Measurements from ENCODE around the gene AGMO.

AGMO gene

GRCh38 chr7:15411019-15411418 lies 150.8 kb downstream of the AGMO start:
- Histone ChIP-seq H3K9me3 (ENCODE audit: control insufficient read depth in 1 of 2, low read length in 2 of 2) (no peaks in the 10 kb centered on the region), H3K27me3 (ENCODE audit: control insufficient read depth in 1 of 2, insufficient read depth in 2 of 2, low read length in 2 of 2) (no peaks in the 10 kb centered on the region), H3K36me3 (ENCODE audit: control insufficient read depth in 1 of 2, insufficient read depth in 2 of 2, low read length in 2 of 2) (no peaks in the 10 kb centered on the region), H3K4me1 (ENCODE audit: control insufficient read depth in 1 of 2, insufficient read depth in 2 of 2, low read length in 2 of 2) (no peaks in the 10 kb centered on the region), H3K4me3 (ENCODE audit: low read depth in 1 of 2, low read length in 2 of 2) (no peak overlapping the region), H3K9ac (ENCODE audit: low read depth in 1 of 2, low read length in 2 of 2) (no peak overlapping the region), H3K27ac (ENCODE audit: low read depth, low read length) (no peak overlapping the region)

GRCh38 chr7:15407910-15408309 lies 153.9 kb downstream of the AGMO start:
- H3K4me3 ChIP-seq (ENCODE audit: low read depth in 1 of 2, low read length in 2 of 2), result no peak overlapping the region
- H3K27ac ChIP-seq (ENCODE audit: low read depth, low read length), result no peak overlapping the region
- no peaks in the 10 kb centered on the region for H3K4me1 ChIP-seq (ENCODE audit: control insufficient read depth in 1 of 2, insufficient read depth in 2 of 2, low read length in 2 of 2)
- H3K9me3 ChIP-seq (ENCODE audit: control insufficient read depth in 1 of 2, low read length in 2 of 2), result no peaks in the 10 kb centered on the region
- no peaks in the 10 kb centered on the region for H3K27me3 ChIP-seq (ENCODE audit: control insufficient read depth in 1 of 2, insufficient read depth in 2 of 2, low read length in 2 of 2)
- H3K9ac ChIP-seq (ENCODE audit: low read depth in 1 of 2, low read length in 2 of 2), result no peak overlapping the region
- H3K36me3 ChIP-seq (ENCODE audit: control insufficient read depth in 1 of 2, insufficient read depth in 2 of 2, low read length in 2 of 2), result no peaks in the 10 kb centered on the region

DNA sequence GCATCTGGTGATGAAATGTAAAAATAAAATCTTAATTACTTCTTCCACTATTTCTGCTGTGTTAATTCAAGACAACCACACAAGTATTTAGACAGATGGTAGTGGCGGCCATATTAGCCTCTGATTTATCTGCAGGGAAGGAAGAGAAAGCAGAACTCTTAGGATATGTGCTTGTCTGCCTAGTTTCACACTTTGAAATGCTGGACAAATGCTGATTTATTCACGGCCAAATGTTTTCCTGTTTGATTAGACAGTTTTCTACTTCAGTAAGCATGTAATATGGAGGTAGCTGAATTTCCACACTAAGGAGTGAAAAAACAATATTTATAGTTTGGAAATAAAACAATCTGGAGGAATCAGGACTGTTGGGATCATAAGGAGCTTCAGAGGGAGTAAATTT lies 158.1 kb downstream of the AGMO start:
- Histone ChIP-seq H3K36me3 (ENCODE audit: control insufficient read depth in 1 of 2, insufficient read depth in 2 of 2, low read length in 2 of 2) (no peaks in the 10 kb centered on the region), H3K9ac (ENCODE audit: low read depth in 1 of 2, low read length in 2 of 2) (no peak overlapping the region), H3K4me1 (ENCODE audit: control insufficient read depth in 1 of 2, insufficient read depth in 2 of 2, low read length in 2 of 2) (no peaks in the 10 kb centered on the region), H3K27ac (ENCODE audit: low read depth, low read length) (no peak overlapping the region), H3K4me3 (ENCODE audit: low read depth in 1 of 2, low read length in 2 of 2) (no peak overlapping the region), H3K9me3 (ENCODE audit: control insufficient read depth in 1 of 2, low read length in 2 of 2) (no peaks in the 10 kb centered on the region), H3K27me3 (ENCODE audit: control insufficient read depth in 1 of 2, insufficient read depth in 2 of 2, low read length in 2 of 2) (no peaks in the 10 kb centered on the region)

DNA sequence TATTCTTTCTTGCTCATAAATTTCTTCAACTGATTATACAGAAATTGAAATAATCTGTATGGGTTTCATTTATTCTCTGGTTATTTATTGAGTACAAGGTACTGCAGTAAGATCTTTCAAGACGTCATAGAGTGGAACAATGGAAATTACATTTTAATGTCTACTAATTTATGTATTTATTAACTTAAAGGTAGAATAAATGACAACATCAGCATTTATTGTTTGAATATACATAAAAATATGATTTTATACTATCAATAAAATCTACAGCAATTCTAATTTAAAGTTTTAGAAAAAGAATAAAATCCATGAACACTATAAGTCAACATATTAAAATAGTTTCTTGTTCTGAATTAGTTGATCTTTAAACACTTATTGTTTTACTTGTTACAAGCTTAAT lies 158.5 kb downstream of the AGMO start:
- Histone ChIP-seq H3K9me3 (ENCODE audit: control insufficient read depth in 1 of 2, low read length in 2 of 2) (no peaks in the 10 kb centered on the region), H3K4me3 (ENCODE audit: low read depth in 1 of 2, low read length in 2 of 2) (no peak overlapping the region), H3K27ac (ENCODE audit: low read depth, low read length) (no peak overlapping the region), H3K9ac (ENCODE audit: low read depth in 1 of 2, low read length in 2 of 2) (no peak overlapping the region), H3K36me3 (ENCODE audit: control insufficient read depth in 1 of 2, insufficient read depth in 2 of 2, low read length in 2 of 2) (no peaks in the 10 kb centered on the region), H3K4me1 (ENCODE audit: control insufficient read depth in 1 of 2, insufficient read depth in 2 of 2, low read length in 2 of 2) (no peaks in the 10 kb centered on the region), H3K27me3 (ENCODE audit: control insufficient read depth in 1 of 2, insufficient read depth in 2 of 2, low read length in 2 of 2) (no peaks in the 10 kb centered on the region)

DNA sequence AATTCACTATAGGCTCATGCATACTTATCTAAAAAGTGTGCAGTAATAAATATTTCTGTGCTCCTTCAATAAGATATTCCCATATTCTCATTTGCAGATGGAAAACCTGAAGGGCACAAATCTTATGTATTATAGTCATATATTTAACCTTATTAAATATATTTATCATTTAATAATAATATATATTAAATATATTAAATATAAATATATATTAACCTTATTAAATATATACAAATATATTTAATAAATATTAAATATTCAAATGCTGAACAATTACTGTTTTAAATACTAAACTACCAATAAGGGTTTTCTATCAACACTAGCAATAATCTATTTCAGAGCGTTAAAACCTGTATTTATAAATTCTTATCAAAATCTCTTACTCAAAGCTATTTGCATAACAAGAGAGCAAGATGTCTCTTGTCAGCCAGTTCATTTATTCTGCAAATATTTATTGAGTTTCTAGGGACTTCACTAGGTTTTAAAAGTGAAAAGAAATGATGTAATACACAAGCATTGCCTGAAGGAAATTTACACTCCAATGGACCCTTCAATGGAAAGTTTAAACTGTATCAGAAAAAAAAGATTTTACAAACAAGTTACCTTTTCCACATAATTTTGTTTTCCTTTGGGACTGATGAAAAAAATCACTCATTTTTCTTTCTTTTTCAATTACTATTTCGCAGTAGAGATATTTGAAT lies 159.2 kb downstream of the AGMO start:
- Histone ChIP-seq H3K9me3 (ENCODE audit: control insufficient read depth in 1 of 2, low read length in 2 of 2) (no peaks in the 10 kb centered on the region), H3K4me3 (ENCODE audit: low read depth in 1 of 2, low read length in 2 of 2) (no peak overlapping the region), H3K36me3 (ENCODE audit: control insufficient read depth in 1 of 2, insufficient read depth in 2 of 2, low read length in 2 of 2) (no peaks in the 10 kb centered on the region), H3K4me1 (ENCODE audit: control insufficient read depth in 1 of 2, insufficient read depth in 2 of 2, low read length in 2 of 2) (no peaks in the 10 kb centered on the region), H3K9ac (ENCODE audit: low read depth in 1 of 2, low read length in 2 of 2) (no peak overlapping the region), H3K27ac (ENCODE audit: low read depth, low read length) (no peak overlapping the region), H3K27me3 (ENCODE audit: control insufficient read depth in 1 of 2, insufficient read depth in 2 of 2, low read length in 2 of 2) (no peaks in the 10 kb centered on the region)

DNA sequence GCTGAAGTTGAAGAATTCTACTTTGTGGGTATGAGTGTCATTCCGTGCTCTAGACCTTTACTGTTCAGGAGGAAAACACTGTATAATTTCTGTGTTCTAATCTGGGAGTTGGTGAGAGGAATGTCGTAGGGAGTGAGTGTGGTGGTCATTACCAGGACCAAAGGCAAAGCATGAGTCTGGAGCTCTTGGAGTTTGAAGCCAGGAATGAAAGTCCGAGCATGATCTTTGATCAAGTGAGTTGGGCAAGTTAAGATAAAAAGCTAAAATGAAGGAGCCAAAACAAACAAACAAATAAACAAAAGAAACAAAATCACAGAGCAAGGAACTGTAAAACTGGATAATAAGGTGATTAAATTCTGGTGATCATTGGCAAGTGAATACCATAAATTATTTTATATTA lies 161.4 kb downstream of the AGMO start:
- H3K4me3 ChIP-seq (ENCODE audit: low read depth in 1 of 2, low read length in 2 of 2), result no peak overlapping the region
- H3K9me3 ChIP-seq (ENCODE audit: control insufficient read depth in 1 of 2, low read length in 2 of 2), result peaks cover 0 to 8% of the 10 kb centered on the region in 2 donors
- H3K9ac ChIP-seq (ENCODE audit: low read depth in 1 of 2, low read length in 2 of 2), result no peak overlapping the region
- H3K27me3 ChIP-seq (ENCODE audit: control insufficient read depth in 1 of 2, insufficient read depth in 2 of 2, low read length in 2 of 2), result no peaks in the 10 kb centered on the region
- H3K27ac ChIP-seq (ENCODE audit: low read depth, low read length), result no peak overlapping the region
- no peaks in the 10 kb centered on the region for H3K4me1 ChIP-seq (ENCODE audit: control insufficient read depth in 1 of 2, insufficient read depth in 2 of 2, low read length in 2 of 2)
- H3K36me3 ChIP-seq (ENCODE audit: control insufficient read depth in 1 of 2, insufficient read depth in 2 of 2, low read length in 2 of 2), result no peaks in the 10 kb centered on the region

DNA sequence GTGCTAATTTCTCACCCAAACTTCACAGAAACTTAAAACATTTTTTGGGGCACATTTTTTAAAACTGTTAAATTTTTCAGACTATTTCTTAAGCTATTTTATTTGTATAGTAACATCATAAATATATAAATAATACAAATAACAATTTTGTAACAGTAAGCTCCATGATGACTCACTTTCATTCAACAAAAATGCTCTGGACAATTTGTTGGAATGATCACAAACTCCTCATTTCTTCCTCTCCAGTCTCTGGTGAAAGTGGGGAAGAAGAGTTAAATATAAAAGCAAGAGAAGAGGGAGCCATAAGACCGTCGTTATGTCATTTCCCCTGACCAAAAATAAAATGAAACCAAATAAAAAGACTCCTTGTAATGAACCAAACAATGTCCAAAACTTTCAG lies 162.4 kb downstream of the AGMO start:
- peaks cover 0 to 8% of the 10 kb centered on the region in 2 donors for H3K9me3 ChIP-seq (ENCODE audit: control insufficient read depth in 1 of 2, low read length in 2 of 2)
- no peak overlapping the region for H3K27ac ChIP-seq (ENCODE audit: low read depth, low read length)
- H3K36me3 ChIP-seq (ENCODE audit: control insufficient read depth in 1 of 2, insufficient read depth in 2 of 2, low read length in 2 of 2), result no peaks in the 10 kb centered on the region
- no peak overlapping the region for H3K9ac ChIP-seq (ENCODE audit: low read depth in 1 of 2, low read length in 2 of 2)
- H3K4me3 ChIP-seq (ENCODE audit: low read depth in 1 of 2, low read length in 2 of 2), result no peak overlapping the region
- no peaks in the 10 kb centered on the region for H3K4me1 ChIP-seq (ENCODE audit: control insufficient read depth in 1 of 2, insufficient read depth in 2 of 2, low read length in 2 of 2)
- H3K27me3 ChIP-seq (ENCODE audit: control insufficient read depth in 1 of 2, insufficient read depth in 2 of 2, low read length in 2 of 2), result no peaks in the 10 kb centered on the region

GRCh38 chr7:15397922-15398760 lies 163.7 kb downstream of the AGMO start:
- Histone ChIP-seq H3K9me3 (ENCODE audit: control insufficient read depth in 1 of 2, low read length in 2 of 2) (peaks cover 0 to 8% of the 10 kb centered on the region in 2 donors), H3K9ac (ENCODE audit: low read depth in 1 of 2, low read length in 2 of 2) (no peak overlapping the region), H3K27me3 (ENCODE audit: control insufficient read depth in 1 of 2, insufficient read depth in 2 of 2, low read length in 2 of 2) (no peaks in the 10 kb centered on the region), H3K4me3 (ENCODE audit: low read depth in 1 of 2, low read length in 2 of 2) (no peak overlapping the region), H3K27ac (ENCODE audit: low read depth, low read length) (no peak overlapping the region), H3K36me3 (ENCODE audit: control insufficient read depth in 1 of 2, insufficient read depth in 2 of 2, low read length in 2 of 2) (no peaks in the 10 kb centered on the region), H3K4me1 (ENCODE audit: control insufficient read depth in 1 of 2, insufficient read depth in 2 of 2, low read length in 2 of 2) (no peaks in the 10 kb centered on the region)

DNA sequence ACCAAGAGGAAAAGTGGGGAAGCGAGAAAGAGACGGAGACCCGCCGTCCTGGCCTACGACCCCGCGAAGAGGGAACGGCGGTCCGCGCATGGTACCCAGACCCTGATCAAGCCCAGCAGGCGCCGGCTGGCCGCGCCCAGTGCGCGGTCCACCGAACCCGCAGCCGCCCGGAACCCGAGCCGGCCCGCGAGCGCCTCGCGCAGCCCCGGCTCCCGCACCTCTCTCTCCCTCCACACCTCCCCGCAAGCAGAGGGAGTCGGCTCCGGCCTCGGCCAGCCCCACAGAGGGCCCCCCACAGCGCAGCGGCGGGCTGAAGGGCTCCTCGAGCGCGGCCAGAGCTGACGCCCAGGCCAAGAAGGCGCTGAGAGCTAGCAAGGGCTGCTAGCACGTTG lies 164.7 kb downstream of the AGMO start:
- Histone ChIP-seq H3K4me3 (ENCODE audit: low read depth in 1 of 2, low read length in 2 of 2) (no peak overlapping the region), H3K27ac (ENCODE audit: low read depth, low read length) (no peak overlapping the region), H3K9me3 (ENCODE audit: control insufficient read depth in 1 of 2, low read length in 2 of 2) (peaks cover 0 to 8% of the 10 kb centered on the region in 2 donors), H3K27me3 (ENCODE audit: control insufficient read depth in 1 of 2, insufficient read depth in 2 of 2, low read length in 2 of 2) (no peaks in the 10 kb centered on the region), H3K9ac (ENCODE audit: low read depth in 1 of 2, low read length in 2 of 2) (no peak overlapping the region), H3K36me3 (ENCODE audit: control insufficient read depth in 1 of 2, insufficient read depth in 2 of 2, low read length in 2 of 2) (no peaks in the 10 kb centered on the region), H3K4me1 (ENCODE audit: control insufficient read depth in 1 of 2, insufficient read depth in 2 of 2, low read length in 2 of 2) (no peaks in the 10 kb centered on the region)

- Histone ChIP-seq H3K4me3 (ENCODE audit: low read depth in 1 of 2, low read length in 2 of 2) (no peak overlapping the region), H3K9ac (ENCODE audit: low read depth in 1 of 2, low read length in 2 of 2) (no peak overlapping the region), H3K9me3 (ENCODE audit: control insufficient read depth in 1 of 2, low read length in 2 of 2) (peaks cover 0 to 8% of the 10 kb centered on the region in 2 donors), H3K4me1 (ENCODE audit: control insufficient read depth in 1 of 2, insufficient read depth in 2 of 2, low read length in 2 of 2) (no peaks in the 10 kb centered on the region), H3K27ac (ENCODE audit: low read depth, low read length) (no peak overlapping the region), H3K36me3 (ENCODE audit: control insufficient read depth in 1 of 2, insufficient read depth in 2 of 2, low read length in 2 of 2) (no peaks in the 10 kb centered on the region), H3K27me3 (ENCODE audit: control insufficient read depth in 1 of 2, insufficient read depth in 2 of 2, low read length in 2 of 2) (no peaks in the 10 kb centered on the region)
Observed at GRCh38 chr7:15396210-15397158, 165.3 kb downstream of the AGMO start.
